GM18505 (cell line): Measurements from ENCODE around the gene TEKTIP1.
A peak's percentile ranks its signal among the peaks of the same experiment; 100 is the strongest.

Experiments used
- ATAC-seq: cut with Tn5 transposase; IDR thresholded peaks from one replicate; pipeline ENCODE4 v1.9.1; 2021; ENCODE audit not compliant: unreplicated experiment
- POLR2A ChIP-seq: IDR thresholded peaks from 4 replicates; pipeline ENCODE4 v1.6.1; 2011; ENCODE audit warnings: borderline replicate concordance; ENCODE audit not compliant: insufficient read depth, insufficient read length; ENCODE audit errors: extremely low read depth

The TEKTIP1 gene

DNA sequence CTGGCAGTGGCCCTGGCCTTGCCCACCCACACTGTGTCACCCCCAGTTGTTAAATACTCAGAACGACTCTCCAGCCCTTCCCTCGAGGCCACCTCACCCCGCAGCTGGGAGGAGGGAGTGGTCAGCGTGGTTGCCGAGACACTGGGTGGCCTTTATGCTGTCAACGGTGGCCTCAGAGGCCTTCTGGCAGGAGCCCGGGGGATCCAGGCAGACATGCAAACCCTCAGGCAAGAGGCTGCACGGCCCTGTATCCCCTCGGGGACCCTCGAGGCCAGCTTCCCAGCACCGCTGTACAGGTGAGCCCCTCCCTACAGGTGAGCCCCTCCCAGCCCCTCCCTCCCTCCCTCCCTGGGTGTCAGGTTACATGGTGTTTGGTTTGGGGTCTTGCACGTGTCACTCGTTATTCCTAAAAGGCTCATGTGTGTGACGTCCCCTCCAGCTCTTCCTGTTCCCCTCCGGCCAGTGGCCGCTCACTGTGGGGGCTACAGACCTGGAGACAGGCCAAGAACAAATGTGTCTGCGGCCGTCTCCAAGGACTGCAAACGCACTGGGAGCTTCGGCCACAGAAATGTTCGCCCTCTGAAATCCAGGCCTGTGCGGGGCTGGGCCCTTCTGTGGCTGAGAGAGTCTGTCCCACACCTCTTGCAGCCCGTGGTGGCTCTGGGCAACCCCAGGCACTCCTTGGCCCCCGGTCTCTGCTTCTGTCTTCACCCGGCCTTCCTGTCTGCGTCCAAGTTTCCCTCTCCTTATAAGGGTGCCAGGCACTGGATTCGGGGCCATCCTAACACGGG, at the start of gene TEKTIP1:
Gene TEKTIP1 (plus strand): TSS at position 210 of the 791 bp plus-strand sequence. CDS start 4 bp downstream, at position 214.
- TF ChIP-seq POLR2A: no peak
- no peak for ATAC-seq

DNA sequence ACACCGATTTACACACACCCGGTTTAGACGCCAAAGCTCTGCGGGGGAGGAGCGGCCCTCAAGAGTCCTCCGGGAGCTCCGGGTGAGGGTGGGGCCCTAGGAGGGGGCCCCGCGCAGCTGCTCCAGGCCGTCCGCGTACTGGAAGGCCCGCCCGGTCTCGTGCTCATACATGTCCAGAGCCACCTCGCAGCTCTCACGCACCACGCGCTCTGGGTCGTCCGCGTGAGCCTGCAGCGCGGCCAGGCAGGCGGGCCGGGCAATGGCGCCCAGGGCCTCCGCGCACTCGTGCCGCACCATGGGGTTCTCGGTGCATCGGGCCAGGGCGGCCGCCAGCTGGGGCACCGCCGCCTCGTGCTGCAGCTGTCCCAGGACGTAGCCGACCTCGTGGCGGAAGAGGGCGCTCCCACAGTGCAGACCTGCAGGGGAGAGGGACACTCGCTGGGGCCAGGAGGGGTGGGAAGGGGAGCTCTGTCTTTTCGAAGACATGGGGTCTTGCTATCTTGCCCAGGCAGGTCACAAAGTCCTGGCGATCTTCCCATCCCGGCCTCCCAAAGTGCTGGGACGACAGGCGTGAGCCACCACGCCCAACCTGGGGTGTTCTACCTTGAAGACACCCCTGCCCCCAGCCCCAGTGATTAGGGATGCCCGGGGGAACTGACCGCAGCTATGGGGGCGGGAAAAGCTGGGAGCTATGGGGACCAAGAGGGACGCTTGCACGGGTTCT, 47.4 kb upstream of the TEKTIP1 start:
- ATAC-seq: no peak
- no peak for TF ChIP-seq POLR2A

DNA sequence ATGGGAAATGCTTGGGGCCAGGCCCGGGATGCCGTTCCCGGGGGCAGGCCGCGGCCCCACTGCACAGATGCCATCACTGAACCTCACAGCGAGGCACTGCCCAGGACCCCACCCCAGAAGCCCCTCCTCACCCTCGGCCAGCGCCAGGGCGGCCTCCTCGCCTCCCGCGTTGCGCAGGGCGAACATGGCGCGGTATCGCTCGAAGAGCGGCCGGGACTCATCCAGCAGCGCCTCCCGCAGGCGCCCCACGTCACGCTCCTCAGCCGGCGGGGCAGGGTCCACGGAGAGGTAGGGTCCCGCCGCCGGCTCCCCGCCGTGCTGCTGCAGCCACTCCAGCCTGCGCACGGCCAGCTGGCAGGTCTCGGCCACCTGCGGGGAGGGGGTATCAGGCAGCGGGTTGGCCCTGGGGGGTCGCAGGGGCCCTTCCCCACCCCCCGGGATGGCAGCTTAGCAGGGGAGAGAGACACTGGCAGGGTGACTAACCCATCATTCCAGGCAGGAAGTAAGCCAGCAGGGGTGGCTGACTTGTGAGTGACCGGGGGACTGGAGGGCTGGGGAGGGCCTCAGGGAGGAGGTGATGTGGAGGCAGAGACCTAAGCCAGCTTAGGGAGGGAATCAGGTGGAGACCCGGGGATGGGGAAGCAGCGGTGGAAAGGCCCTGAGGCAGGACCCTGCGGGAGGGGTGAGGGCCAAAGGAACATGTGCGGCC, 46.7 kb upstream of the TEKTIP1 start:
- no peak for ATAC-seq
- no peak for TF ChIP-seq POLR2A

- ATAC-seq: no peak
- TF ChIP-seq POLR2A: no peak
These were observed 46.1 kb upstream of the TEKTIP1 start for GRCh38 chr19:3492919-3493318.

- no peak for TF ChIP-seq POLR2A
- ATAC-seq: no peak
These were observed 45.3 kb upstream of the TEKTIP1 start for GRCh38 chr19:3493651-3494050.

DNA sequence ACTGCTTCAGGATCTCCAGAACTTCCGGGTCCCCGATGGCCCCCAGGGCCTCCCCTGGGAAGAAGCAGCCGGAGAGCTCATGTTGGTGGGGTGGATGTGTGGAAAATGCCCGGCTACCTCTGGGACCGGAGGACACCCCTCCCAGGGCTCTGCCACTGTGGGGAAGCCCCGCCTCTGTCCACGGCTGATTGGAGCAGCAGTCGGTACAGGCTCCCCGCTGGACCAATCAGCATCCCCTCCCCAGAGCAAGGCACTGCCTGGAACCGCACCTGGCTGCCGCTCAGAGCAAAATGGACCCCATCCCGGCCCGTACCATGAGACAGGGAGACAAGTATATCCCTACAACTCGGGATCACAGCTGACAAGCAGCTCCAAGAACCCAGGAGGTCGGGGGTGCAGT, 44.9 kb upstream of the TEKTIP1 start:
- TF ChIP-seq POLR2A: no peak
- no peak for ATAC-seq

- TF ChIP-seq POLR2A: no peak
- ATAC-seq: no peak
These were observed 44.4 kb upstream of the TEKTIP1 start for GRCh38 chr19:3494559-3494958.

DNA sequence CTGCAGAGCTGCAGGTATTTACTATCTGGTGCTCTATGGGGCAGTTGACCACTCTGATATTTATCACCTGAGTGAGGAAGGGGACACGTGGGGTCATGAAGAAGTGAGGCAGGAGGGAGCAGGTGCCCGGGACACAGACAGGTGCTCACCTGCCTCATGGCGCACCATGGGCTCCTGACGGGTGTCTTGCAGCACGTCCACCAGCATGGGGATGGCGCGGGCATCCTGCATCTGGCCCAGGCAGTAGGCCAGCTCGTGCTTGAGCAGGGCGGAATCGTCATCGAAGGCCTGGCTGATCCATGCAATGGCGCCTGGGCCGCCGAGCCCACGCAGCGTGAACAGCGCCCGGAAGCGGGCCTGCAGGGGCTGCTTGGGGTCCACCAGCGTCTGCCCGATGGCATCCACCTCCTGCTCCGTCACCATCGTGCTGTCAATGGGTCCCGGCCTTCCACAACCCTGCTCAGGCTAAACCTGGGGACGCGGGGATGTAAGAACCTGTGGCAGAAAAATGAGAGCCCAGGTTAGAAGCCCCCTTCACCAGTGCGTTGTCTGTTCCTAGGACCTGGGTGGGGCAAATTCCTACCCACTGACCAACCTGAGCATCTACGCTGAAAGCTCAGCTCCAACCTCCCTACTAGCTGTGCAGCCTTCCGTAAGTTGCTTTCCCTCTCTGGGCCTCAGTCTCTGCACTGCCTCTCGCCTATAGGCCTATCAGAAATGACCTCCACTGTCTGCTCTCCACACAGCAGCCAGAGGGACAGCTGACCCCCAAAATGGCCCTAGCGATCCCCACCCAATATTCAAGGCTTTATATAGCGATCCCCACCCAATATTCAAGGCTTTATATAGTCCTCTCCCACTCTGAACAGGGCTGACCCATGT, 42.3 kb upstream of the TEKTIP1 start:
- ATAC-seq: no peak
- no peak for TF ChIP-seq POLR2A

- no peak for ATAC-seq
- TF ChIP-seq POLR2A: no peak
These were observed 41.0 kb upstream of the TEKTIP1 start for GRCh38 chr19:3497757-3498520.

DNA sequence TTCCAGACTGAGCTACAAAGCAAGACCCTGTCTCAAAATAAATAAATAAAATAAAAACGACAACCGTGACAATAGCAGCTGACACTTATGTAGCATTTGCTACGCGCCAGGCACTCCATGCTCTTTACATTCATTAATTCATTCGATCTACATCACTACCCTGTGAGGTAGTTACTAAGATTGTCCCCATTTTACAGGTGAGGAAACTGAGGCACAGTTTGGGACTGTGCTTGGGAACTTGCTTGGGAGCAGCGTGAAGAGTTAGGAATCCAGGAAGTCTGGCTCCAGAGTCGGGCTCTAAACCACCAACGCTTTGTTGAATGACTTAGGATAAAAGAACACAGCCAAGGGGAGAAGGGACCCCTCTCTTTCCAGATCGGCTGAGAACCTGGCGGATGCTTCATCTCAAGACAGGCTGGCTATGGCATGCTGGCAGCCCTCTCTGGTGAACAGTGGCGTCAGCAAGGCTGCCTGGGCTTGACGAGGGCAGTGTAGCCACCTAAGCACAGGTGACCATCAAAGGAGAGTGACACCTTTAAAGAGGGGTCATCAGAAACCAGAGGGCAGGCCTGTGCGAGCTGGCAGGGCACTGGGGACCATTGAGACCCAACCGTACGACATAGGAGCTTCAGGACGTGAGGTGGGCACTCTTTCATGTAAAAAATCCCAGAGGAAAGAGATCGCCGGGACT, 39.1 kb upstream of the TEKTIP1 start:
- no peak for ATAC-seq

DNA sequence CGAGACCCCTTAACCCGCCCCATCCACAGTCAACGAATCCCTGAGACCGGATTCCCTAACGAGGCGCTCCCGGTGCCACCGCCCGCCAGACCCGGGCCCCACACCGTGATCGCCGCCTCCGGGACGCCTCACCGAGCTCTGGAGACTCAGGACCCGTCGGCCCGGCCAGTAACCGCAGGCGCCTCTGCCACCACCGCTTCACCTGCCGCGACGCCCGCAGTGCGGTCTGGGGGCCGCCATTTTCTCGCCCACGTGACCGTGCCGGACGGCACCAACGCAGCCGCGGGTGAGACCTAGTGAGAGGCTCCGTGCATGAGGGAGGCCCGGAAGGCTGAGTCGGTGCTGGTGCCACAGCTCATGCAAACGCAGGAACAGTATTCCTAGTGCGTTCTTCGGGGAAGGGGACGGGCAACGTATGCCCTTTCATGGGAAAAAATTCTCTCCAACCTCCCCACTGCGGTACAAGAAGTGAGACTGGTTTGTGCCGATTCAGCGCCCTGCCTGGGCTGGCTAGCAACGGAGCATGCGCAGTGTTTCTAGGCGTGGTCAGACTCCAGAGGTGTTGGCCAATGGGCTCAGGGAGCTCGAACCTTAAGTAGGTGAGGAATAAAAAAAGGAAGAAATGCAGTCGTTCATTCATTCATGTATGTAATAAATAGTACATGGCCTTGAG, 38.4 kb upstream of the TEKTIP1 start, which contains the start of gene DOHH:
Gene DOHH (minus strand): TSS at position 246 of the 673 bp plus-strand sequence. CDS start 3,860 bp downstream, outside the sequence.
- ATAC-seq: peak; percentile 85
- TF ChIP-seq POLR2A: peak; percentile 93

More for the DNA sequence above, 39.1 kb upstream of the TEKTIP1 start:
- TF ChIP-seq POLR2A: no peak
